HCT116 (cell line): ENCODE results near the gene COL2A1.

Source experiments
- CEBPB ChIP-seq: IDR thresholded peaks from 2 replicates; pipeline ENCODE4 v1.6.1; 2012; ENCODE audit warnings: low read depth
- CTCF ChIP-seq, 3 experiments: fragments of 200-600 bp in 1 of 3; sonication (generic) in 1 of 3; IDR thresholded peaks in 2 of 3; conservative IDR thresholded peaks in 1 of 3; 2 replicates each; pipeline ENCODE4 v1.5.1; 2012 to 2017; ENCODE audit warnings: low read depth in 2 of 3, low read length in 2 of 3, antibody characterized with exemption in 1 of 3, borderline replicate concordance in 1 of 3, control low read depth in 1 of 3, mild to moderate bottlenecking in 1 of 3, mixed read lengths in 1 of 3, mixed run types in 1 of 3, moderate library complexity in 1 of 3; ENCODE audit not compliant: insufficient read depth in 1 of 3
- EGR1 ChIP-seq: IDR thresholded peaks from 2 replicates; pipeline ENCODE4 v1.6.1; 2012; ENCODE audit warnings: low read depth
- EZH2phosphoT487 ChIP-seq: fragments of 200-600 bp; IDR thresholded peaks from 2 replicates; pipeline ENCODE4 v1.6.1; 2018; ENCODE audit warnings: antibody characterized with exemption, borderline replicate concordance
- POLR2A ChIP-seq: IDR thresholded peaks from 2 replicates; pipeline ENCODE4 v1.7.0; 2011; ENCODE audit warnings: borderline replicate concordance; ENCODE audit not compliant: insufficient read depth, insufficient read length; ENCODE audit errors: extremely low read depth
- POLR2AphosphoS5 ChIP-seq: IDR thresholded peaks from 2 replicates; pipeline ENCODE4 v1.6.1; 2011; ENCODE audit warnings: mild to moderate bottlenecking, low read depth, low read length, moderate library complexity
- REST ChIP-seq: IDR thresholded peaks from 2 replicates; pipeline ENCODE4 v1.6.1; 2012; ENCODE audit warnings: low read depth
- SIN3A ChIP-seq: IDR thresholded peaks from 2 replicates; pipeline ENCODE4 v1.6.1; 2012; ENCODE audit warnings: low read depth
- SP1 ChIP-seq: IDR thresholded peaks from 2 replicates; pipeline ENCODE4 v1.6.1; 2012; ENCODE audit warnings: low read depth

DNA sequence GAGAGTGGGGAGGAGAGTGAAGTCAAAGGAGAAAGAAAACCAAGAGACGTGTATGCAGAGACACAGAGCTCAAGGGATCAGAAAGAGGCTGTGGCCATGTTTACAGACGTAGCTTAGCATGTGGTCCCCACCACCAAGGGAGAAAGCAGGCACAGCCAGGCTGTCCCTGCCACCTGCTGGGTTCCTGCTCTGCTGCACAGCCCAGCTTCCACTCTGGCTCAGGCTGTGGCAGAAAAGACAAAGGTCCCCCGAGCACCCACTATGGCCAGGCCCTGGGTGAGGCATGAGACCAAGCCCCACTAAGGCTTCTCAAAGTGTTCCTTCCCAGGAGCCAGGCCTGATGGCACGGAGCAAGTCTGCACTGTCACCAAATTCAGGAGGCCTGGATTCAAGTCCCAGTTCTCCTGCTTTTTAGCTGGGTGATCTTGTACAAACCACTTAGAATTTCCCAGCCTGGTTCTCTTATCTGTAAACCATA, 25.9 kb upstream of the COL2A1 start:
- no peak for TF ChIP-seq POLR2A
- TF ChIP-seq CTCF (IDR thresholded peaks at IDR 0.05 in 2 of 3, conservative IDR thresholded peaks at IDR 0.05 in 1 of 3; ENCODE audit: borderline replicate concordance in 1 of 3, insufficient read depth in 1 of 3, low read depth in 2 of 3, low read length in 2 of 3), result no peak
- TF ChIP-seq CEBPB, result no peak
- no peak for TF ChIP-seq SP1
- TF ChIP-seq EZH2phosphoT487, result no peak
- TF ChIP-seq EGR1, result no peak
- TF ChIP-seq POLR2AphosphoS5, result no peak
- no peak for TF ChIP-seq SIN3A
- TF ChIP-seq REST, result no peak
